Measurements from ENCODE around the gene GDE1.

DNA sequence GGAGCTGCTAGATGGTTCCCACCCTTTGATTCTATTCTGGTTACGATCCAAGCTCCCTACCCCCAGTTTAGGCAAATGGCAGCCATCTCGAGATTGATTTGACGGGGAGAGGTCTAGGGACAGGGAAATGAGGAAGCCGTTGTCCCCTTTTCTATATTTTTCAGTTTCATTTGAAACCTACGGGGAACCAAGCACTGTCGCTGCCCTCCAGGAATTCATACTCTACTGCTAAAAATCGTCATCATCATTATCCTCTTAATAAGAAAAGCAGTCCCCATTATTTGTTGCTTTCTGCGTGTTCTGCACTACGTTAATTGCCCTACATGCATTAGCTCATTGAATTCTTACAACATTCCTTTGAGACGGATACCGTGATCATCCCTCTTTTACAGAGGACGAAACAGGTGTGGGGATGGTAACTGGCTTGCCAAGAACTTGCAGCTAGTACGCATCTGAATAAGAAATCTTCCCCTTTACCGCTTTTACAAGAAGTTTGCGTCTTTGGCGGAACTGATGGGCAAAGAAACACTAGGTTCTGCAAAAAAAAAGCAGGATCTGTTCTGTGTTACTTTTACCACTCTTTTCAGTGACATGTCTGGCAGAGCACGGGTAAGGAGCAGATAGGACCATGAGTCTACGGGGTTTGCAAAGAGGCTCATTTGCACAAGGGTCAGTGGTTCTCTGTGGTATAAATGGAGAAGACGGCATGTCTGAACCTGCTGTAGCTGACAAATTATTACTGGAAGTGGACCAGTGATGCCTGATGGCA lies 2.9 kb upstream of the GDE1 start:
- TF ChIP-seq, protein P1, sequence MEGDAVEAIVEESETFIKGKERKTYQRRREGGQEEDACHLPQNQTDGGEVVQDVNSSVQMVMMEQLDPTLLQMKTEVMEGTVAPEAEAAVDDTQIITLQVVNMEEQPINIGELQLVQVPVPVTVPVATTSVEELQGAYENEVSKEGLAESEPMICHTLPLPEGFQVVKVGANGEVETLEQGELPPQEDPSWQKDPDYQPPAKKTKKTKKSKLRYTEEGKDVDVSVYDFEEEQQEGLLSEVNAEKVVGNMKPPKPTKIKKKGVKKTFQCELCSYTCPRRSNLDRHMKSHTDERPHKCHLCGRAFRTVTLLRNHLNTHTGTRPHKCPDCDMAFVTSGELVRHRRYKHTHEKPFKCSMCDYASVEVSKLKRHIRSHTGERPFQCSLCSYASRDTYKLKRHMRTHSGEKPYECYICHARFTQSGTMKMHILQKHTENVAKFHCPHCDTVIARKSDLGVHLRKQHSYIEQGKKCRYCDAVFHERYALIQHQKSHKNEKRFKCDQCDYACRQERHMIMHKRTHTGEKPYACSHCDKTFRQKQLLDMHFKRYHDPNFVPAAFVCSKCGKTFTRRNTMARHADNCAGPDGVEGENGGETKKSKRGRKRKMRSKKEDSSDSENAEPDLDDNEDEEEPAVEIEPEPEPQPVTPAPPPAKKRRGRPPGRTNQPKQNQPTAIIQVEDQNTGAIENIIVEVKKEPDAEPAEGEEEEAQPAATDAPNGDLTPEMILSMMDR (IDR thresholded peaks at IDR 0.05): no peak
- no peak for TF ChIP-seq POLR2A (IDR thresholded peaks at IDR 0.05)
